ENCODE results near the gene FAM107B. TPM values are rescaled to one million over a fixed set of nuclear protein-coding genes. Genes with fewer than 3 reads are reported as not detected.

FAM107B gene
- total RNA-seq, 1 donor from 2014 or later, result 39.0 TPM

GRCh38 chr10:14588084-14588937 is 186.4 kb downstream of the FAM107B start:
- H3K4me3 Mint-ChIP-seq, result no peak overlapping the region
- no peaks in the 10 kb centered on the region for H3K27me3 Mint-ChIP-seq (ENCODE audit: low read depth)
- peaks cover 30% of the 10 kb centered on the region for H3K4me1 Mint-ChIP-seq
- no peak for DNase-seq (ENCODE audit: low read depth, low spot score)
- TF ChIP-seq CTCF (conservative IDR thresholded peaks at IDR 0.05), result no peak
- no peak overlapping the region for H3K27ac Mint-ChIP-seq (ENCODE audit: unreplicated experiment)
- H3K36me3 Mint-ChIP-seq (ENCODE audit: low read depth), result peaks cover 6% of the 10 kb centered on the region
- H3K9me3 Mint-ChIP-seq, result no peaks in the 10 kb centered on the region

- H3K27me3 Mint-ChIP-seq (ENCODE audit: low read depth), result no peaks in the 10 kb centered on the region
- no peak for DNase-seq (ENCODE audit: low read depth, low spot score)
- no peak overlapping the region for H3K4me3 Mint-ChIP-seq
- peaks cover 6% of the 10 kb centered on the region for H3K36me3 Mint-ChIP-seq (ENCODE audit: low read depth)
- peaks cover 28% of the 10 kb centered on the region for H3K4me1 Mint-ChIP-seq
- H3K27ac Mint-ChIP-seq (ENCODE audit: unreplicated experiment), result no peak overlapping the region
- no peaks in the 10 kb centered on the region for H3K9me3 Mint-ChIP-seq
- no peak for TF ChIP-seq CTCF (conservative IDR thresholded peaks at IDR 0.05)
Observed at GRCh38 chr10:14587540-14588083, 187.1 kb downstream of the FAM107B start.

GRCh38 chr10:14586901-14587300 is 187.8 kb downstream of the FAM107B start:
- Mint-ChIP-seq H3K4me1 (peaks cover 30% of the 10 kb centered on the region), H3K36me3 (ENCODE audit: low read depth) (peaks cover 6% of the 10 kb centered on the region), H3K4me3 (no peak overlapping the region), H3K27ac (ENCODE audit: unreplicated experiment) (no peak overlapping the region), H3K9me3 (no peaks in the 10 kb centered on the region), H3K27me3 (ENCODE audit: low read depth) (no peaks in the 10 kb centered on the region)
- DNase-seq (ENCODE audit: low read depth, low spot score), result no peak
- no peak for TF ChIP-seq CTCF (conservative IDR thresholded peaks at IDR 0.05)

- Mint-ChIP-seq H3K27ac (ENCODE audit: unreplicated experiment) (no peak overlapping the region), H3K27me3 (ENCODE audit: low read depth) (no peaks in the 10 kb centered on the region), H3K4me3 (no peak overlapping the region), H3K9me3 (no peaks in the 10 kb centered on the region), H3K36me3 (ENCODE audit: low read depth) (peaks cover 9% of the 10 kb centered on the region), H3K4me1 (peaks cover 36% of the 10 kb centered on the region)
- no peak for DNase-seq (ENCODE audit: low read depth, low spot score)
- no peak for TF ChIP-seq CTCF (conservative IDR thresholded peaks at IDR 0.05)
Observed at GRCh38 chr10:14585287-14586193, 189.2 kb downstream of the FAM107B start.

GRCh38 chr10:14584661-14585060 is 190.0 kb downstream of the FAM107B start:
- Mint-ChIP-seq H3K27ac (ENCODE audit: unreplicated experiment) (no peak overlapping the region), H3K9me3 (no peaks in the 10 kb centered on the region), H3K4me3 (no peak overlapping the region), H3K4me1 (peaks cover 40% of the 10 kb centered on the region), H3K27me3 (ENCODE audit: low read depth) (no peaks in the 10 kb centered on the region), H3K36me3 (ENCODE audit: low read depth) (peaks cover 9% of the 10 kb centered on the region)
- DNase-seq (ENCODE audit: low read depth, low spot score), result no peak
- TF ChIP-seq CTCF (conservative IDR thresholded peaks at IDR 0.05), result no peak

Data from neural crest cell (in vitro differentiated cells).